ENCODE measurements around the gene EXTL1. TPM values are rescaled to one million over a fixed set of nuclear protein-coding genes. Genes with fewer than 3 reads are reported as not detected.

Gene EXTL1
- total RNA-seq, 1 donor from 2014 or later = 26.4 TPM

DNA sequence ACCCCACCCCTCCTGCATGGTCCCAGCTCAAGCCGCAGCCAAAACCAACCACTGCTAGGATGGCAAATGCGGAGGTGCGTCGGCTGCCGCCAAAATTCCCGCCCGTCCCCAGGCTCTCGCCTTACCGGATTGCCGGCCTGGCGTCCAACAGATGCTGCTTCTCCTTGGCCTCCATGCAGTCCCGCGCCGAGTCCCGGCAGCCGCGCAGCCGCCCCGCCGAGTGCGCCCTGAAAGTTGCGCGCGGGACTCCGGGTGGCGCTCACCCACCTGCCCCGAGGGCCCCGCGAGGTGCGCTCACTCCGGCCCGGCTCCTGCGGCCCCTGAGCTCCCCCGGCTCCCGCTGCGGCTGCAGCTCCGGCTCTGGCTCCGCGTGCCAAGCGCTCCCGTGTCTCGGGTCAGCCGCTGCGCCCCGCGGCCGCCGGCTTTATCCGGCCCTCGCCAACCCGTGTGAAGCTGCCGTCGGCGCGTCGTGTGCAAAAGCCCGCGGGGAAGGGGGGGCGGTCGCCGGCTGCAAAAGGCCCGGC lies 24.2 kb downstream of the EXTL1 start, which contains the start of gene SLC30A2:
Gene SLC30A2 (minus strand): TSS at position 397 of the 524 bp plus-strand sequence. CDS start 222 bp downstream, at position 175.
- H3K4me2 ChIP-seq (ENCODE audit: low read length) = peak within 1 kb of the TSS; percentile 30
- FAIRE-seq = no peak

DNA sequence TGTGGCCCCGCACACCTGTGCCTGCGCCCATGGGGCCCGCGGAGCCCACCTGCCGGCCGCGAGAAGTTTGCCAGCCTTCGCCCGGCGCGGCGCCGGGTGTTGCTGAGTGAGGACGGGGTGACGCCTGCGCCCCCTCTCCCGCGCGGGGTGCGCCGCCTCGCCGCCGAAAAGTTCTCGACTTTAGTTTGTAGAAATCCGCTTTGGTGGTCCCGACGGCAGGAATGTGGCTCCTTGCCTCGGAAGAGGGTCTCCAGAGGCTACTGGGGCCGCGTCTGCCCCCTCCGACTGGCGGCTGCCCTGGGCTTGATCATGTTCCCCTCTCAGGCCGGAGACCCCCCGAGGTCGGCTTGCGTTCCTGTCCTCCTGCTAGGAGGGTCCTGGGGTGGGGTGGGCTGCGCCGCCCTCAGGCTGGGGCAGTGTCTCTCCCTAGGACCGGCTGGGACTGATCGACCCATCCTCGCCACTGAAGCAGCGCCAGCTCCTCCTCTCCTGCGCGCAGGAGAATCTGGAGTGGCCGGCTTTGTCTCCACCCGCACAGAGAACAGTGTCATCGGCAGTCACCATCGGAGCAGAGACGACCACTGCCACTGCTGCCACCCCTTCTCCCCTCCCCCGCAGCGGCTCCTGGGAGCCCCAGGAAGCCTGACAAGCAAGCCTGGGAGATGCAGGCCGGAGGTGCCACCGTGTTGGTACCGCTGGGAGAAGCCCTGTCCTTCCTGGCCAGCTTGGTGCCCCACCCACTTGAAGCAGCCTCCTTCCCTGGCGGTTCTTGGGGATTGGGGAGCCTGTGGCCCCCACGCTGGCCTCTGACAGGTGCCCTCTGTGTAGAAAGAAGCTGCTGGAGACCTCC lies 24.9 kb downstream of the EXTL1 start:
- DNase-seq (ENCODE audit: low read depth) (no peak), FAIRE-seq (no peak)
- peaks cover 3% of the 10 kb centered on the region for H3K9me3 Mint-ChIP-seq (ENCODE audit: unreplicated experiment)
- H4K20me1 ChIP-seq (ENCODE audit: insufficient read depth, low read length) = no peaks in the 10 kb centered on the region
- no peak overlapping the region for H3K9ac ChIP-seq (ENCODE audit: low read length)
- TF ChIP-seq EZH2 (IDR thresholded peaks at IDR 0.05; ENCODE audit: insufficient read depth, low read length) = peak; percentile 73
- TF ChIP-seq, protein P1, sequence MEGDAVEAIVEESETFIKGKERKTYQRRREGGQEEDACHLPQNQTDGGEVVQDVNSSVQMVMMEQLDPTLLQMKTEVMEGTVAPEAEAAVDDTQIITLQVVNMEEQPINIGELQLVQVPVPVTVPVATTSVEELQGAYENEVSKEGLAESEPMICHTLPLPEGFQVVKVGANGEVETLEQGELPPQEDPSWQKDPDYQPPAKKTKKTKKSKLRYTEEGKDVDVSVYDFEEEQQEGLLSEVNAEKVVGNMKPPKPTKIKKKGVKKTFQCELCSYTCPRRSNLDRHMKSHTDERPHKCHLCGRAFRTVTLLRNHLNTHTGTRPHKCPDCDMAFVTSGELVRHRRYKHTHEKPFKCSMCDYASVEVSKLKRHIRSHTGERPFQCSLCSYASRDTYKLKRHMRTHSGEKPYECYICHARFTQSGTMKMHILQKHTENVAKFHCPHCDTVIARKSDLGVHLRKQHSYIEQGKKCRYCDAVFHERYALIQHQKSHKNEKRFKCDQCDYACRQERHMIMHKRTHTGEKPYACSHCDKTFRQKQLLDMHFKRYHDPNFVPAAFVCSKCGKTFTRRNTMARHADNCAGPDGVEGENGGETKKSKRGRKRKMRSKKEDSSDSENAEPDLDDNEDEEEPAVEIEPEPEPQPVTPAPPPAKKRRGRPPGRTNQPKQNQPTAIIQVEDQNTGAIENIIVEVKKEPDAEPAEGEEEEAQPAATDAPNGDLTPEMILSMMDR (IDR thresholded peaks at IDR 0.05; ENCODE audit: insufficient read depth, low read depth, low read length) = no peak
- H3K27ac ChIP-seq (ENCODE audit: low read depth, low read length) = no peak overlapping the region
- H3K27me3 ChIP-seq (ENCODE audit: insufficient read depth, low read length) = peaks cover 73% of the 10 kb centered on the region
- peaks cover 2% of the 10 kb centered on the region for H3K4me1 ChIP-seq (ENCODE audit: insufficient read depth, low read length)
- peaks cover 3% of the 10 kb centered on the region for H3K36me3 Mint-ChIP-seq (ENCODE audit: low read depth, unreplicated experiment)
- no peak overlapping the region for H3K27ac Mint-ChIP-seq (ENCODE audit: unreplicated experiment)
- no peaks in the 10 kb centered on the region for H3K79me2 ChIP-seq (ENCODE audit: insufficient read depth, low read length)
- H3K36me3 ChIP-seq (ENCODE audit: insufficient read depth, low read length) = no peaks in the 10 kb centered on the region
- no peak overlapping the region for H3K4me3 Mint-ChIP-seq (ENCODE audit: unreplicated experiment)
- peaks cover 3% of the 10 kb centered on the region for H3K4me1 Mint-ChIP-seq (ENCODE audit: low read depth, unreplicated experiment)
- peaks cover 81% of the 10 kb centered on the region for H3K27me3 Mint-ChIP-seq (ENCODE audit: low read depth, unreplicated experiment)
- no peak overlapping the region for H2AFZ ChIP-seq (ENCODE audit: low read depth, low read length)
- no peak overlapping the region for H3K4me3 ChIP-seq (ENCODE audit: insufficient read depth, low read depth, low read length)
- peak overlapping the region; percentile 30 for H3K4me2 ChIP-seq (ENCODE audit: low read length)
- no peaks in the 10 kb centered on the region for H3K9me3 ChIP-seq (ENCODE audit: insufficient read depth, low read depth, low read length)

More for the DNA sequence above, 24.2 kb downstream of the EXTL1 start, which contains the start of gene SLC30A2:
- no peak within 1 kb of the TSS for H3K4me3 Mint-ChIP-seq (ENCODE audit: unreplicated experiment)
- no peak for DNase-seq (ENCODE audit: low read depth)
- H3K9me3 Mint-ChIP-seq (ENCODE audit: unreplicated experiment) = peaks cover 3% of the 10 kb centered on the region
- H3K27ac Mint-ChIP-seq (ENCODE audit: unreplicated experiment) = no peak within 1 kb of the TSS
- Histone ChIP-seq H4K20me1 (ENCODE audit: insufficient read depth, low read length) (no peaks in the 10 kb centered on the region), H3K9ac (ENCODE audit: low read length) (no peak within 1 kb of the TSS), H3K36me3 (ENCODE audit: insufficient read depth, low read length) (no peaks in the 10 kb centered on the region), H3K27ac (ENCODE audit: low read depth, low read length) (no peak within 1 kb of the TSS), H3K4me1 (ENCODE audit: insufficient read depth, low read length) (peaks cover 2% of the 10 kb centered on the region), H3K27me3 (ENCODE audit: insufficient read depth, low read length) (peaks cover 67% of the 10 kb centered on the region), H3K4me3 (ENCODE audit: insufficient read depth, low read depth, low read length) (no peak within 1 kb of the TSS), H3K9me3 (ENCODE audit: insufficient read depth, low read depth, low read length) (no peaks in the 10 kb centered on the region), H3K79me2 (ENCODE audit: insufficient read depth, low read length) (no peaks in the 10 kb centered on the region), H2AFZ (ENCODE audit: low read depth, low read length) (no peak within 1 kb of the TSS)
- H3K36me3 Mint-ChIP-seq (ENCODE audit: low read depth, unreplicated experiment) = peaks cover 3% of the 10 kb centered on the region
- H3K4me1 Mint-ChIP-seq (ENCODE audit: low read depth, unreplicated experiment) = peaks cover 3% of the 10 kb centered on the region
- peak; percentile 97 for TF ChIP-seq EZH2 (IDR thresholded peaks at IDR 0.05; ENCODE audit: insufficient read depth, low read length)
- TF ChIP-seq, protein P1 (IDR thresholded peaks at IDR 0.05; ENCODE audit: insufficient read depth, low read depth, low read length) = no peak
- peaks cover 79% of the 10 kb centered on the region for H3K27me3 Mint-ChIP-seq (ENCODE audit: low read depth, unreplicated experiment)
